Measurements from ENCODE around the gene GAMT. TPM values are rescaled to one million over a fixed set of nuclear protein-coding genes. Genes with fewer than 3 reads are reported as not detected.

Gene GAMT
- total RNA-seq, 2 experiments from 2014 or later: 26.2 to 26.8 TPM

- Mint-ChIP-seq H3K4me1 (ENCODE audit: low read depth) (peaks cover 9% of the 10 kb centered on the region), H3K36me3 (ENCODE audit: low read depth) (no peaks in the 10 kb centered on the region), H3K4me3 (no peak overlapping the region), H3K27me3 (ENCODE audit: low read depth) (peaks cover 10% of the 10 kb centered on the region), H3K27ac (no peak overlapping the region), H3K9me3 (ENCODE audit: insufficient read depth) (no peaks in the 10 kb centered on the region)
- ChIA-PET POLR2A (no interaction called here), CTCF (no interaction called here)
- no peak for ATAC-seq
- no peak for DNase-seq
Observed at GRCh38 chr19:1349211-1349610, 52.1 kb downstream of the GAMT start.

Other genes with a start within 250 kb of the GAMT start
- gene SBNO2, start 227.3 kb downstream of the GAMT start, total RNA-seq: 10 to 100 TPM; 58.6 to 70.5 TPM
- gene STK11, start 195.8 kb downstream of the GAMT start, total RNA-seq: 10 to 100 TPM; 68.8 to 70.8 TPM
- gene CBARP, start 163.5 kb downstream of the GAMT start, total RNA-seq: under 1 TPM in 1 of 2 experiments, not detected in 1; 0.10 TPM
- gene ATP5F1D, start 159.8 kb downstream of the GAMT start, total RNA-seq: 100 to 1,000 TPM; 209 to 222 TPM
- gene MIDN, start 153.0 kb downstream of the GAMT start, total RNA-seq: 10 to 100 TPM; 88.4 to 94.3 TPM
- 100 to 1,000 TPM; 172 to 195 TPM for gene CIRBP, start 132.2 kb downstream of the GAMT start, total RNA-seq
- gene FAM174C, start 126.0 kb downstream of the GAMT start, total RNA-seq: 10 to 100 TPM; 57.1 TPM
- gene EFNA2, start 115.7 kb downstream of the GAMT start, total RNA-seq: not detected
- 100 to 1,000 TPM; 122 to 127 TPM for gene NDUFS7, start 17.6 kb downstream of the GAMT start, total RNA-seq
- gene DAZAP1, start 6.0 kb upstream of the GAMT start, total RNA-seq: 100 to 1,000 TPM; 264 to 270 TPM
- 1,000 to 10,000 TPM; 1,384 TPM for gene RPS15, start 36.9 kb upstream of the GAMT start, total RNA-seq
- not detected for gene APC2, start 48.6 kb upstream of the GAMT start, total RNA-seq
- 10 to 100 TPM; 33.3 to 38.2 TPM for gene C19orf25, start 77.7 kb upstream of the GAMT start, total RNA-seq
- 1 to 10 TPM; 3.4 to 4.1 TPM for gene PCSK4, start 88.8 kb upstream of the GAMT start, total RNA-seq
- 1 to 10 TPM; 1.7 to 1.9 TPM for gene REEP6, start 89.6 kb upstream of the GAMT start, total RNA-seq
- 1 to 10 TPM; 2.8 to 3.9 TPM for gene ADAMTSL5, start 111.5 kb upstream of the GAMT start, total RNA-seq
- not detected for gene PLK5, start 122.5 kb upstream of the GAMT start, total RNA-seq
- gene MEX3D, start 166.8 kb upstream of the GAMT start, total RNA-seq: 10 to 100 TPM; 12.2 to 12.5 TPM
- gene MBD3, start 191.3 kb upstream of the GAMT start, total RNA-seq: 100 to 1,000 TPM in 1 of 2 experiments, 10 to 100 TPM in 1; 98.4 to 102 TPM
- gene UQCR11, start 203.9 kb upstream of the GAMT start, total RNA-seq: 100 to 1,000 TPM; 180 to 195 TPM